Stimulated activated CD4-positive, alpha-beta T cell treated with anti-CD3 and anti-CD28 coated beads, Interleukin-12 subunit alpha, Interleukin-12 subunit beta, amount 100 ng/mL, for 4 hours (primary cell): ENCODE measurements around the gene ZNF37A.
"Not testable (repeated sequence)": the region's sequence is repeated elsewhere in the genome, so short reads cannot be mapped to it uniquely, and the experiment has no call there.

Source experiments
- DNase-seq: peaks from one replicate; pipeline ENCODE4 v3.0.0-alpha.2; 2020

The ZNF37A gene

DNA sequence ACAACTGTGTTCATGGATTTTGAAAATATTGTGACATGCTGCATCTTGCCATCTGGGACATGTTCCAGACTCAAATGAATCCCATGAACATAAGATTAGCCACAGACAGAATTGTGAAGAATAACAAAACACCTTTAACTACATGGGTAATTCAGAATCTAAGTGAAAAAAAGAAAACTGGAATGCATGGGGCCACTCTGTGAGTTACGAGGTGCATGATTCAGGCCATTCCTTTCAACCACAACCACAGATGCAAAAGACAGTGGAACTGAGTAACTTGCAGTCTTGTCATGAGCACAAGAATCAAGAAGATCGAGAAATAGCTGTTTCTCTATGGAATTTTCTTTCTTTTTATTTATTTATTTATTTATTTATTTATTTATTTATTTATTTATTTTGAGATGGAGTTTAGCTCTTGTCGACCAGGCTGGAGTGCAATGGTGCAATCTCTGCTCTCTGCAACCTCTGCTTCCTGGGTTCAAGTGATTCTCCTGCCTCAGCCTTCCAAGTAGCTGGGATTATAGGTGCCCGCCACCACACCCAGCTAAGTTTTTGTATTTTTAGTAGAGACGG, 56.8 kb downstream of the ZNF37A start:
- not testable (repeated sequence) for DNase-seq

DNA sequence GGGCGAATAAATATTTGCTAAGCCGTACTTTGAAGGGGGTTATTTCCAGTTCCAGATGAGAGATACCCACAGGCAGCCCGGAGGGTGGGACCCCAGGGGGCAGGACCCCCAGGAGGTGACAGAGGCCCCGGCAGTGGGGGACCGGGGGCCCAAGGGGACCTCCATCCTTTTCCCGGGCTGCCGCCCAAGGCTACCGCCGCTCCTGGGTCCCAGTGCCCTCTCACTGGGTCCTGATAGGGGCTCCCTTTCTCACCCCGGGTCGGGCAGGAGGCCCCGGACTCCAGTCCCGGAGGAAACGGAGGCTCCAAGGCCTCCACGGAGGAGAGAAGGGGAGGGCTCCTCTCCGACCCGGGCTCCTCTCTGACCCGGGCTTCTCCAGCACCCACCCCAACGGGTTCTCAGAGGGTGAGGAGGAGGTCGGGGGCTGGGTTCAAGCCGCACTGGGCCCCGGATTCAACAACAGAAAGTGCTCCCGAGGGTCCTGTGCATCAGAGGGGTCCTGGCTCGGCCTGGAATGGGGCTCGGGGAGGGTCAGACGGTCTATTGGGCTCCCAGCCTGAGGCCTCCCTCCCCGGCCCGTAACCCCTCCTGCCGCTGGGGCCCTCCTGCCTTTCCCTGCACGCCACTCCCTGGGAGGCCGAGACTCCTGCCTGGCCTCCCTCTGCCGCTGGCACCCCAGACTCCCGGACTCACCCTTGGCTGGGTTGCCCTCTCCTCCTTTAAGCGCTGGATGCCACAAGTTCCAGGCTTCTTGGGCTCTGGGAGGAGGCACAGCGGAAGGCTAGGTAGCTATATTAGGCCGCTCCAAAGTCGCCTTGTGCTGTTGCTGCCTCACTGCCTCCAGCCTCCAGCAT, 62.5 kb downstream of the ZNF37A start:
- no peak for DNase-seq

DNA sequence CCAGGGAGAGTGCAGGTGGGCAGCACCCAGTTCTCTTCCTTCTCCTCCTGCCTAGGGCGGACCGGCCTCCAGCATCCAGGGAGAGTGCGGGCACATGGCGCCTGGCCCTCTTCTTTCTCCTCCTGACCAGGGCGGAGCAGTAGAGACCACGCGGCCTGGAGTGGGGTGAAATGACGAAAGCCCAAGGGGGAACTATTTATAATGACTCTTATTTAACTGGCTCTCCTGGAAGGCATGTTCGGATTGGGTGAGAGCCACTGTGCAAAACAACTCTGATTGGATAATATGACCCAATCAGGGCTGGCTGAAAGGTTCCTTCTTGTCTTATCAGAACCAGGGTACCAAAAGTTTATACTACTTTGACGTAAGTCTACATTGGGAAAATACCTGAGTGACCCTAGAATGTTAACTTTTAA, 63.1 kb downstream of the ZNF37A start:
- no peak for DNase-seq

DNA sequence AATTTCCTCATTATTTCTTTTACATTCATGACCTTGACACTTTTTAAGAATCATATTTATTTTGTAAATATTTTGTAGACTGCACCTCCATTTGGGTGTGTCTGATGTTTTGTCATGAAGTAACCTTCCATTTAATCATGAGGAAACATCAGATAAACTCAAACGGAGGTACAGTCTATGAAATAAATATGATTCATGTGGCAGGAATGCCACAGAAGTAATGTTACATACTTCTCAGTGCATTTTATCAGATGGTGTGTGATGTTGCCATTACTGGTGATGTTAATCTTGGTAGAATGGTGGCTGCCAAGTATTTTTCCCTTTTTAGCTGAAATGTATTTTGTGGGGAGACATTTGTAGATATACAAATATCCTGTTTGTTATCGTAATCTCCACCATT, 64.9 kb downstream of the ZNF37A start:
- DNase-seq, result no peak

DNA sequence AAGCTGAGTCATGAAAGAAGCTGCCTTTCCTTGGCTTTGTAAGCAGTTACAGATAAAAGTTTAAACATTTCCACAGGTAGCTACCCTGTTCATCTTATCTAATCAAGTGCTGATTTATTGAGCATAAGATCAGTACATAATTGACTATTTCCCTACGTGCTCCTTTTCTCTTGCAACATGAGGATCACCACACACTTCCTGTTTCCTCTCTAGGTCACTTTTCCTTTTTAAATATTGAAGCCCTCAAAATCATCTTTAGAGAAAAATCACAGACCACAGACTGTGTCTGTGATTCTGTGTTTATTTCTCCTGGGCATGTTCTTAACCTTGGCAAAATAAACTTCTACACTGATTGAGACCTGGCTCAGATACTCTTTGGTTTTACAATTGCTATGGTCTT, 69.5 kb downstream of the ZNF37A start:
- no peak for DNase-seq

DNA sequence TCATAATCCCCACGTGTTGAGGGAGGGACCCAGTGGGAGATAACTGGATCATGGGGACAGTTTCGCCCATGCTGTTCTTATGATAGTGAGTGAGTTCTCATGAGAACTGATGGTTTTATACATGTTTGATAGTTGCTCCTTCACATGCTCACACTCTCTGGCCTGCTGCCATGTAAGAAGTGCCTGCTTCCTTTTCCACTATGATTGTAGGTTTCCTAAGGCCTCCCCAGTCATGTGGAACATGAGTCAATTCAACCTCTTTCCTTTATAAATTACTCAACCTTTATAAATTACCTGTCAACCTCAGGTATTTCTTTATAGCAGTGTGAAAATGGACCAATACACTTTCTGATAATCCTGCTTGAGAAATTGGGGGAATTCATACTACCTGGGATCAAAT, 80.2 kb downstream of the ZNF37A start:
- DNase-seq, result no peak

DNA sequence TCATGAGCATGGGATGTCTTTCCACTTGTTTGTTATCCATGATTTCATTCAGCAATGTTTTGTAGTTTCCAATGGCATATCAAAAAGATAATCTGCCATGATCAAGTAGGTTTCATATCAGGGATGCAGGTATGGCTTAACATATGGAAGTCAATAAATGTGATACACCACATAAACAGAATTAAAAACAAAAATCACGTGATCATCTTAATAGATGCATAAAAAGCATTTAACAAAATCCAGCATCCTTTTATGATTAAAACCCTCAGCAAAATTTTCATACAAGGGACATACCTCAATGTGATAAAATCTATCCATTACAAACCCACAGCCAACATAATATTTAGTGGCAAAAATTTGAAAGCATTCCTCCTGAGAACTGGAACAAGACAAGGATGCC, 90.3 kb downstream of the ZNF37A start:
- DNase-seq, result no peak
